Lower leg skin (tissue), 3 donors: Measurements from ENCODE around the gene CHRM5.

ENCODE experiments used
- POLR2A ChIP-seq, 2 donors: fragments of 450-650 bp; IDR thresholded peaks; one replicate each; pipeline ENCODE4 v1.6.1; 2016 to 2017; ENCODE audit warnings: antibody characterized with exemption in 2 of 2, mild to moderate bottlenecking in 1 of 2, moderate library complexity in 1 of 2
- TF ChIP-seq, protein P1 (sequence below), 3 donors: fragments of 450-650 bp; IDR thresholded peaks; one replicate each; pipeline ENCODE4 v1.5.1; 2016; ENCODE audit warnings: antibody characterized with exemption in 3 of 3, mild to moderate bottlenecking in 3 of 3, moderate library complexity in 2 of 3

GRCh38 chr15:34013746-34014145 is 45.4 kb downstream of the CHRM5 start:
- TF ChIP-seq, protein P1, sequence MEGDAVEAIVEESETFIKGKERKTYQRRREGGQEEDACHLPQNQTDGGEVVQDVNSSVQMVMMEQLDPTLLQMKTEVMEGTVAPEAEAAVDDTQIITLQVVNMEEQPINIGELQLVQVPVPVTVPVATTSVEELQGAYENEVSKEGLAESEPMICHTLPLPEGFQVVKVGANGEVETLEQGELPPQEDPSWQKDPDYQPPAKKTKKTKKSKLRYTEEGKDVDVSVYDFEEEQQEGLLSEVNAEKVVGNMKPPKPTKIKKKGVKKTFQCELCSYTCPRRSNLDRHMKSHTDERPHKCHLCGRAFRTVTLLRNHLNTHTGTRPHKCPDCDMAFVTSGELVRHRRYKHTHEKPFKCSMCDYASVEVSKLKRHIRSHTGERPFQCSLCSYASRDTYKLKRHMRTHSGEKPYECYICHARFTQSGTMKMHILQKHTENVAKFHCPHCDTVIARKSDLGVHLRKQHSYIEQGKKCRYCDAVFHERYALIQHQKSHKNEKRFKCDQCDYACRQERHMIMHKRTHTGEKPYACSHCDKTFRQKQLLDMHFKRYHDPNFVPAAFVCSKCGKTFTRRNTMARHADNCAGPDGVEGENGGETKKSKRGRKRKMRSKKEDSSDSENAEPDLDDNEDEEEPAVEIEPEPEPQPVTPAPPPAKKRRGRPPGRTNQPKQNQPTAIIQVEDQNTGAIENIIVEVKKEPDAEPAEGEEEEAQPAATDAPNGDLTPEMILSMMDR (IDR thresholded peaks at IDR 0.05), result no peak
- TF ChIP-seq POLR2A (IDR thresholded peaks at IDR 0.05), result no peak
